Measurements from ENCODE around the gene CPNE5.

- TF ChIP-seq CTCF (optimal IDR thresholded peaks at IDR 0.05 in 1 of 3, IDR thresholded peaks at IDR 0.05 in 1 of 3, conservative IDR thresholded peaks at IDR 0.05 in 1 of 3; ENCODE audit: extremely low read depth in 1 of 3, insufficient read depth in 2 of 3, low read length in 3 of 3), result no peak
- TF ChIP-seq EZH2 (IDR thresholded peaks at IDR 0.05; ENCODE audit: low read length), result no peak
These were observed 21.4 kb downstream of the CPNE5 start for GRCh38 chr6:36817847-36818246.

Measured in keratinocyte (primary cell).